Amniotic epithelial cell (primary cell): Measurements from ENCODE around the gene ECE1.
"Not testable (repeated sequence)": the region's sequence is repeated elsewhere in the genome, so short reads cannot be mapped to it uniquely, and the experiment has no call there.

Source experiments
- DNase-seq: peaks from one replicate; pipeline ENCODE4 v3.0.0-alpha.2; 2010; ENCODE audit warnings: low read depth

The ECE1 gene

GRCh38 chr1:21249940-21250493 is 40.2 kb downstream of the ECE1 start:
- no peak for DNase-seq

GRCh38 chr1:21247892-21248715 is 42.2 kb downstream of the ECE1 start:
- no peak for DNase-seq

GRCh38 chr1:21246905-21247642 is 43.2 kb downstream of the ECE1 start:
- DNase-seq = no peak

GRCh38 chr1:21245688-21246229 is 44.5 kb downstream of the ECE1 start:
- DNase-seq = no peak

GRCh38 chr1:21244986-21245687 is 45.1 kb downstream of the ECE1 start:
- DNase-seq = no peak

GRCh38 chr1:21244154-21244553 is 46.1 kb downstream of the ECE1 start:
- no peak for DNase-seq

- no peak for DNase-seq
Measured at GRCh38 chr1:21242846-21243245, 47.4 kb downstream of the ECE1 start.

- no peak for DNase-seq
Measured at GRCh38 chr1:21241771-21242581, 48.3 kb downstream of the ECE1 start.

- DNase-seq = no peak
Measured at GRCh38 chr1:21240706-21241105, 49.6 kb downstream of the ECE1 start.

- no peak for DNase-seq
Measured at GRCh38 chr1:21239221-21239620, 51.0 kb downstream of the ECE1 start.

- no peak for DNase-seq
Measured at GRCh38 chr1:21238141-21238800, 52.0 kb downstream of the ECE1 start.

GRCh38 chr1:21237446-21238088 is 52.7 kb downstream of the ECE1 start:
- no peak for DNase-seq

- no peak for DNase-seq
Measured at GRCh38 chr1:21236178-21236577, 54.1 kb downstream of the ECE1 start.

GRCh38 chr1:21234779-21235178 is 55.5 kb downstream of the ECE1 start:
- peak; percentile 27 for DNase-seq

- no peak for DNase-seq
Measured at GRCh38 chr1:21233490-21233889, 56.8 kb downstream of the ECE1 start.

GRCh38 chr1:21232044-21232443 is 58.2 kb downstream of the ECE1 start:
- DNase-seq = peak; percentile 39

GRCh38 chr1:21229246-21230000 is 60.8 kb downstream of the ECE1 start:
- DNase-seq = peak; percentile 47

- DNase-seq = not testable (repeated sequence)
Measured at GRCh38 chr1:21228224-21228623, 62.0 kb downstream of the ECE1 start.

- no peak for DNase-seq
Measured at GRCh38 chr1:21225065-21225464, 65.2 kb downstream of the ECE1 start.
